G401.6 (cell line): Measurements from ENCODE around the gene TMEM81.

Source experiments
- FAIRE-seq: peaks from 2 replicates; lab custom pipeline; 2012; peaks lifted over from hg19 to GRCh38; lab: Jason Lieb, UNC

TMEM81 gene, protein sequence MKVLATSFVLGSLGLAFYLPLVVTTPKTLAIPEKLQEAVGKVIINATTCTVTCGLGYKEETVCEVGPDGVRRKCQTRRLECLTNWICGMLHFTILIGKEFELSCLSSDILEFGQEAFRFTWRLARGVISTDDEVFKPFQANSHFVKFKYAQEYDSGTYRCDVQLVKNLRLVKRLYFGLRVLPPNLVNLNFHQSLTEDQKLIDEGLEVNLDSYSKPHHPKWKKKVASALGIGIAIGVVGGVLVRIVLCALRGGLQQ

GRCh38 chr1:205084360-205084759 is at the start of gene TMEM81:
TSS of gene TMEM81 (minus strand) at chr1:205084460. CDS start at chr1:205084320, 140 bp downstream.
- no peak for FAIRE-seq

- no peak for FAIRE-seq
Observed at GRCh38 chr1:205133287-205133686, 49.0 kb upstream of the TMEM81 start.

DNA sequence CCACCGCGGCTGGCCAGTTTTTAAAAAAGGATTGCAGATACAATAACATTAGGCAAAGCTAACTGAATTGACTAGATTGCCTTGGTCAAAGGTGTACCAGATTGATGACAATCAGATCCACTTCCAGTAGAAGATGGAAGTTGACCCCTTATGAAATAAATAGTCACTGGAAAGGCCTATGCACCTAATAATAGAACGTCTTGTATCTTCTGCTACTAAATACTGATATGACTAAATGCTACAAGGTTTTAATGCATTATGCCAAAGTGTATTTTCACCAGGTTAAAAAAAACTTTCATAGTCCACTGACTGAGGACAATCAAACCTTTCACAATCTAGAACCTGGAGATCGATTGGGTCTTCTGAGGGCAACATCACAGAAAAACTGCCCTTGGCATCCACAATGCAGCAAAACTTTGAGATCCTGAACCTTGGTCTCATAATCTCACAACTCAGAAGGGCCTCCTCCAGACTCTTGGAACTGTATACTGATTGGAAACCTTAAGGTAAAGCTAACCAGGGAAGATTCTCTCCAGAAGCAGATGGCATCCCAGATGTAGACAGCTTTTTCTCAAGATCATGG is 45.3 kb upstream of the TMEM81 start:
- no peak for FAIRE-seq

GRCh38 chr1:205128050-205128449 is 43.8 kb upstream of the TMEM81 start:
- no peak for FAIRE-seq

DNA sequence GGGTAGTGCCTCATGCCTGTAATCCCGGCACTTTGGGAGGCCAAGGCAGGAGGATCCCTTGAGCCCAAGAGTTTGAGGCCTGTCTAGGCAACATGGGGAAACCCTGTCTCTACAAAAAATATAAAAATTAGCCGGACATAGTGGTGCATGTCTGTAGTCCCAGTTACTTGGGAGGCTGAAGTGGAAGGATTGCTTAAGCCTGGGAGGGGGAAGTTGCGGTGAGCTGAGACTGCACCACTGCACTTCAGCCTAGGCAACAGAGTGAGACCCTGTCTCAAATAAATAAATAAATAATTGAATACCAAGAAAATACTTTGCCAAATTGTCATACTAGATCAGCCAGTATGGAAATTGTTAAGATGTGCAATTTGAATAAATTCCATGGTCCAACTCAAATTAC is 43.4 kb upstream of the TMEM81 start:
- no peak for FAIRE-seq

DNA sequence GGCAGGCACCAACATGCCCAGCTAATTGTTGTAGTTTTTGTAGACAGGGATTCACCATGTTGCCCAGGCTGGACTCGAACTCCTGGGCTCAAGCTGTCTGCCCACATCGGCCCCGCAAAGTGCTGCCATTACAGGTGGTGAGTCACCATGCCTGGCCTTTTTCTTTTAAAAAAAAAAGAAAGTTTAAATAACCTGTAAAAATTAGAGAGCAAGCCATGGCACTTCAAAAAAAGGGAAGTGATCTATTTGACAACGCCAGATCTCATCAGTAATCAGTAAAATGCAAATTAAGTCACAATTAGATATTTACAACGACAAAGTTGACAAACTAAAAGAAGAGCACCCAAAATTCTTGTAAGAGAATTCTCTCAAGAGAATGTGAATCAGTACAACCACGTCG is 40.5 kb upstream of the TMEM81 start:
- no peak for FAIRE-seq

GRCh38 chr1:205122489-205122882 is 38.2 kb upstream of the TMEM81 start:
- no peak for FAIRE-seq

- peak; percentile 90 for FAIRE-seq
Observed at GRCh38 chr1:205121660-205122488, 37.6 kb upstream of the TMEM81 start, which contains the start of gene RBBP5. TSS of gene RBBP5 (minus strand) at chr1:205121978. CDS start at chr1:205121873, 105 bp downstream.

- no peak for FAIRE-seq
Observed at GRCh38 chr1:205118752-205119151, 34.5 kb upstream of the TMEM81 start.

GRCh38 chr1:205111354-205111753 is 27.1 kb upstream of the TMEM81 start:
- no peak for FAIRE-seq

- FAIRE-seq: no peak
Observed at GRCh38 chr1:205109711-205110110, 25.5 kb upstream of the TMEM81 start.

DNA sequence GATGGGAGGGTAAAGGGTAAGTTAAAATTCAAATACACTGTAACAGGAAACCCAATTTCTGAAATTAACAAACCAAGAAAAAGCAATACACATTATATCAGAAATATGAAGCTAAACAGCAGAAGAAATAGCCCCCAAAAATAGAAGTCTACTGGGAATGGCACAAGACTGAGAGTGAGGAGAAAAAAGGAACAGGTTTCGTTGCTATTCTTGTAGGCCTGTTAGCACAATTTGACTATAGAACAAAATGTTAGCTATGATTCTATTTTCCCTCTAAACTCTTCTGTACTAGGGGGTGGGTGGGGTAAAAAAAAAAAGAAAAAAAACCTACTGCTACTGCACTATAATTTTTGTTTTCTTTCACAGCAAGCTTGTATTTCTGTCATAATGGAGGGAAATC is 25.0 kb upstream of the TMEM81 start:
- FAIRE-seq: no peak

- FAIRE-seq: no peak
Observed at GRCh38 chr1:205108464-205108863, 24.2 kb upstream of the TMEM81 start.

GRCh38 chr1:205107327-205107726 is 23.1 kb upstream of the TMEM81 start:
- no peak for FAIRE-seq

GRCh38 chr1:205102404-205102803 is 18.1 kb upstream of the TMEM81 start:
- FAIRE-seq: no peak

DNA sequence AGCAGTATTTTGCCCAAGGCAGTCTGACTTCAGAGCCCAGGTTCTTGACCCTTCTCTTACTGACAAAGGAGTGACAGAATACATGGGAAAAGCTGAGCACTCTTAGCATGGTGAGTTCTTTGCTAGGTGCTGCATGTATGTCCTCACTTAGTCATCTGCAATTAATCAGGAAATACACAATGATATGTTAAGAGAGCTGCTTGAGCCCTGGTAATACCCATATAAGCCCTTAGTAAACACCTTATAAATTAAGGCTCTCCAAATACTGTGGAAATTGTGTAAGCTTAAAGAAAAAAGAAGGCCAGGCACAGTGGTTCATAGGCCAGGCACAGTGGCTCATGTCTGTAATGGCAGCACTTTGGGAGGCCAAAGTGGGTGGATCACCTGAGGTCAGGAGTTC is 14.0 kb upstream of the TMEM81 start:
- no peak for FAIRE-seq

- no peak for FAIRE-seq
Observed at GRCh38 chr1:205095422-205095821, 11.2 kb upstream of the TMEM81 start.

- FAIRE-seq: no peak
Observed at GRCh38 chr1:205091043-205091740, 6.9 kb upstream of the TMEM81 start.

GRCh38 chr1:205088341-205088740 is 4.1 kb upstream of the TMEM81 start:
- FAIRE-seq: no peak

DNA sequence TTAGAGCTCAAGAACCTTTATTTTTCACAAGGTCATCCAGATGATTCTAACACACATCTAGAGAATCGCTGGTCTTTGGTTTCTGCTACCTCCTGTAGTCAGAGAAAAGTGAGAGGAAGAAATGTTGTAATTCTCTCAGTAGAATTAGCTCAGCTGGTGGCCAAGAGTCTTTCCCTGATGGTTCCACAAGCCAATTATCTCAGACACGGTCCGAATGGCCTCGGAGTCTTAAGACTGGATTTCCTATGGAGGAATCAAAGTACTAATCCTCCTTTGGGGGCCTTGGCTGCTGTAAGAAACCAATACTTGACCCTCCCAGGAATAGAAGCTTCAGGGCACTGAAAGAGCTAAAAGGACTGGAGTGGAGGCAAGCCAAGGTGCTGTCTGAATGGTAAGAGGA is 1.8 kb downstream of the TMEM81 start:
- no peak for FAIRE-seq

DNA sequence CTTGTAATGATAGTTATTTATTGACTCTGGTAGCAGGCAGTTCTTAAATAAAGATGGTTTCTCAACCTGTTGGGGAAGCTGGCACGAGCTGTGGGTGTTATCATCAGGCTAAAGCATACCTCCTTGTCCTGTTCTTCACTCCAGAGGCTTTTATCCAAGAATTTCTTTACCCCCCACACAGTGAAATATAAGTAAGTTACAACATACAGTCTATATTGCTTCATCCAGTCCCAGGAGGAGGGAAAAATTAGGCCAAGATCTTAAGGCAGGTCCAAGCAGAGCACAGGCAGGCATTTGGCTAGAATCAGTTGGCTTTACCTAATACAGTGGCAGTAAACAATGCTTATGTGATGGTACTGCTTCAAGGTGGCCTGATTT is 6.3 kb downstream of the TMEM81 start:
- no peak for FAIRE-seq

GRCh38 chr1:205077158-205077933 is 6.9 kb downstream of the TMEM81 start:
- no peak for FAIRE-seq
